Measurements from ENCODE around the gene DAB1.
"Not testable (repeated sequence)": the region's sequence is repeated elsewhere in the genome, so short reads cannot be mapped to it uniquely, and the experiment has no call there.

DAB1 gene

GRCh38 chr1:57360846-57361407 is 62.9 kb downstream of the DAB1 start:
- no peak for DNase-seq (ENCODE audit: low read depth, low spot score)

- DNase-seq (ENCODE audit: low read depth, low spot score) = no peak
These were observed 66.4 kb downstream of the DAB1 start for GRCh38 chr1:57357462-57357861.

GRCh38 chr1:57353654-57354053 is 70.2 kb downstream of the DAB1 start:
- no peak for DNase-seq (ENCODE audit: low read depth, low spot score)

GRCh38 chr1:57350610-57351009 is 73.2 kb downstream of the DAB1 start:
- no peak for DNase-seq (ENCODE audit: low read depth, low spot score)

DNA sequence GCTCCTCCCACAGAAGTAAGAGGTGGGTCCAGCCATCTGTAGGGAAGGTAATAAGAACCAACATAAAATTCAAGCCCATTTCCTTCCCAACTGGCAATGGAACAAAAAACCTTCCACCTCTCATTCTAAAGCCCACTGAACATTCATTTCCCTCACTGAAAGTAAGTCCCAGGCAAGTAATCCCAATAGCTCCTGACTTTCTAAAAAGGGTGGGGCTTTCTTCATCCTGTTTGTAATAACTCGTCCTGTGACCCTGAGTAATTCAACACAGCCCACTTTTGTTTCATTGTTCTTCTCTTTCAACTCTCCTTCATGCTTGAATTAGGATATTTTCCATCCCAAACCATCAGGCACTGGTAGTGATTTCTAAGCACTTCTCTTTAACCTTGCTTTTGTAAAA is 74.9 kb downstream of the DAB1 start:
- no peak for DNase-seq (ENCODE audit: low read depth, low spot score)

DNA sequence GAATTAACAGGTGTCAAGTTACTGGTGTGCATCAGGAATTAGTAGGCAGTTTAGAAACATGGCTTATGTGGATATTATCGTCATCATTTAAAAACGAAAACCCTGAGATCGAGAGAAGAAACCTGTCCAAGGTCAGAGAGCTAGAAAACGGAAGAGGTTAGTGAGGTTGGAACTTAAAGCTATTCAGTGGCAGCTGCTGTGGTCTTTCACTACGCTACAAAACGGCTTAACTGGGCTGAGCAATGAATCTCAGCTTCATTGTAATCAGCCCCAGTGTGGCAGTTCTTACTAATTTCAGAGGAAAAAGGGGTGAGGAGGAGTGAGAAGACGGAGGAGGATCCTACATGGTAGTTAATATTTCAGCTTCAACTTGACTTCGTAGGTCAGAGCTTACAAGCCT is 77.9 kb downstream of the DAB1 start:
- DNase-seq (ENCODE audit: low read depth, low spot score) = no peak

- DNase-seq (ENCODE audit: low read depth, low spot score) = no peak
These were observed 79.6 kb downstream of the DAB1 start for GRCh38 chr1:57344265-57344664.

GRCh38 chr1:57343298-57343915 is 80.5 kb downstream of the DAB1 start:
- not testable (repeated sequence) for DNase-seq (ENCODE audit: low read depth, low spot score)

- DNase-seq (ENCODE audit: low read depth, low spot score) = no peak
These were observed 82.1 kb downstream of the DAB1 start for GRCh38 chr1:57341721-57342120.

DNA sequence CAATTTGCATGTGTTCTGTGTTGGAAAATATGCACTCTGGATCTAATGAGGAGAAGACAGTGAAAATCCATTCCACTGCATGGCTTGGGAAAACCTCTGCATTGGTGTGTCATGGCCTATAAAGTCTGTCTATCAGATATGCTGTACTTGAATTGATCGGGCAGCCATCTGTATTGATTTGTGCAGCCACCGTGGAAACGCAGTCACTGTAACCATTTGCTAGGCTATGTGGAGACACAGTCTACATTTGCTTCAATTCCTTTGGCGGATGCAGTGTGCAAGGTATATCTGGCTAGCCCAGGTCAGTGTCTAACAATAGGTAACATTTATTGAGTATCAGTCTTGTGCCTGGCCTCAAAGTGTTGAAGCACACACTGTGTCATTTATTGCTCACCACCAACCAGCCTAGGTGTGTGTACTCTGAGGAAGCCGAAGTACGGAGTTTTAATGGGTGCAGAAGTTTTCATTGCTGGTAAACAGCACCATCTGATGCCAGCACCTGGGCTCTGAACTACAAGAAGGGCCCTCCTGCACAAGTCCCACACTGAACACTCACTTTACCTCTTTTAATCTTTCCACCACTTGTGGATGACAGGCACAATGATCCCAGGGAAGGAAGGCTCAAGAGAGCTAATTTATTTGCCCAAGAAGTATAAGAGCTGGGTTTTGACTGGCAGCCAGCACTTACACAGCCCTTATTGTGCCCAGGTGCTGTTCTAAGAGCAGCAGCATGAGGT is 83.4 kb downstream of the DAB1 start:
- DNase-seq (ENCODE audit: low read depth, low spot score) = no peak

DNA sequence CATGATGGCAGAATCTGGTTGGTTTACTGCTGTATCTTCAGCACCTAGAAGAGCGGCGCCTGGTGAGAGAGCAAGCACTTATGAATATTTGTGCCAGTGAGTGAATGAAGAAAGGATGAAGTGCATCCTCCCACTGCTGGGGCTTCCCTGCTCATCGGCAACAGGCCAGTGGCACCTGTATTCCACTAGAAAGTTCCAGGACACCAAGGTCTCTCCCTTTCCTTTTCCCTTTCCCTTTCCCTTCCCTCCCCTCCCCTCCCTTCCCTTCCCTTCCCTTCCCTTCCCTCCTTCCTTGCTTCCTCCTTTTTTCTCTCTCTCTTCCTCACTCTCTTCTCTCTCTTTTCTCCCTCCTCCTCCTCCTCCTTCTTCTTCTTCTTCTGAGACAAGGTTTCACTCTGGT is 86.2 kb downstream of the DAB1 start:
- no peak for DNase-seq (ENCODE audit: low read depth, low spot score)

- DNase-seq (ENCODE audit: low read depth, low spot score) = no peak
These were observed 87.1 kb downstream of the DAB1 start for GRCh38 chr1:57336793-57337192.

GRCh38 chr1:57331620-57332019 is 92.2 kb downstream of the DAB1 start:
- DNase-seq (ENCODE audit: low read depth, low spot score) = no peak

DNA sequence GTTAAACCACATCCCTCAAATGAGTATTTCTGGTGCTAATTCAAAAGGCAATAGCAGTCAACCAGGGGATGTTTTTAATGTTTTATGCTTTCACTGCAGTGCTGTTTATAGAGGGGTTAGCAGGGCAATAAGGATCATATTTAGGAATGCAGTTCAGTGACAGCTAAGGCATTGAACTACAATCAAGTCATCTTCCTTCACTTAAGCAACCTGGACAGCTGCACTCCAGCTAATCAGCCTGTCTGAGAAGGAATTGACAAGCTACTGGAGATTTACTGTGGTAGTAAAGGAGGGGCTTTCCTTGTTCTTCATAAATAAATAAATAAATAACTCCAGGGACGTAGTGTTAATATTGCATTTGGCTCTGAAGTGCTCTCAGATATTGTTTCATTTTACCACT is 93.9 kb downstream of the DAB1 start:
- no peak for DNase-seq (ENCODE audit: low read depth, low spot score)

DNA sequence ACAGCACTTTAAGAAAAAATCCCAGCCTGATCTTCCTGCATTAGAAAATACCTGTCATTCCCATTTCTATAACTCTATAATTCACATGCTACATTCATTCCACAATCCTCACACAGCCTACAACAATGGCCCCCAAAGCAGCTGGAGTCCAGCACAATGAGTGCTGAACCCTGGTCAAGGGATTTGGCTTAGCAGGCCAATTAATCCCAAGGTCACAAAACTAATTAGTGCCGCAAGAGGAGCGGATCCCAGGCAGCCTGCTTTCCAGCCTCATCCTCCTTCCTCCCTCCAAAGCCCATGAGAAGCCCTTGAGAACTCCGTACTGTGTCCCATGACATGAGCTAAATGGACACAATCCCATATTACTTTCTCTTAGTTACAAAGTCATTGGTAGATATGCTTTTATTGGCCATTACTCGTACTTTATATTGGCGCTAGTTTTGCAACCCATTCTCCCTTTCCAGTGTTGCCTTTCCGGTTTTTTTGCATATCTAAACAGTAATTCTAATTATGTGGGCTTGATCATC is 94.8 kb downstream of the DAB1 start:
- no peak for DNase-seq (ENCODE audit: low read depth, low spot score)

- no peak for DNase-seq (ENCODE audit: low read depth, low spot score)
These were observed 95.9 kb downstream of the DAB1 start for GRCh38 chr1:57327946-57328345.

DNA sequence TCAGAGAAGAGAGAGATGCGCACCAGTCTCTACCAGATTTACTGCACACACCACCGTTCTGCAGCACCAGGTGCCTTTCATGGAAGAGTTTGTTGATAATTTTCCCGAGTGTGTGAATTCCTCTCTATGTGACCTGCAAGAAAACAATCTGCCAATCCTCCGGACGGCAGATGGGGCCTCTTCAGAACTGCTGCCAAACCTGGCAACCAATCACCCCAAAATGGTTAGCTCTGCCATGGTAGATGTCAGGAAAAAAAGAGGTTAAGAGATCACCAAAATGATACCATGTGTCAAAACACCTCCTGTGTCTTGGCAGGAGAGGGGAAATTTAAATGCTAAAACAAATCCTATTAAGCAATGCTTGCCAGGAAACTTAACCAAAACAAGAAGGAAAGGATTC is 96.5 kb downstream of the DAB1 start:
- no peak for DNase-seq (ENCODE audit: low read depth, low spot score)

DNA sequence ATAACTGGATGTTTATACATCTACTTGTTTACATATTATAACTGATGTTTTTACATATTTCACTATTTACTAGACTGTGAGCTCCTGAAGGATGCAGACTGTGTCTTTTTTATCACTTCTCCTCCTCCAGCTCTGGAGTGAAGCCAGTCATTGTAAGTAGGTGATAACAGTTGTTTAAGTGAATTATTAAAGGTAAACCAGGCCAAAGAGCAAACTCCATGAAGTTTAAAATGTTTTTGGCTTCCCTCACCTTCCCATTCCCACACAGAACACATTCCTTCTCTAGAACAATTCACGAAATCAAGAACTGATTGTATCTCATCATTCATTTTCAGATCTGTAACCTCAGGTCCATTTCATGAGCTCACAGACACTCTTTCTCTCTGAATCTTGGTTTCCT is 98.3 kb downstream of the DAB1 start:
- DNase-seq (ENCODE audit: low read depth, low spot score) = no peak

- no peak for DNase-seq (ENCODE audit: low read depth, low spot score)
These were observed 98.7 kb downstream of the DAB1 start for GRCh38 chr1:57325117-57325516.

DNA sequence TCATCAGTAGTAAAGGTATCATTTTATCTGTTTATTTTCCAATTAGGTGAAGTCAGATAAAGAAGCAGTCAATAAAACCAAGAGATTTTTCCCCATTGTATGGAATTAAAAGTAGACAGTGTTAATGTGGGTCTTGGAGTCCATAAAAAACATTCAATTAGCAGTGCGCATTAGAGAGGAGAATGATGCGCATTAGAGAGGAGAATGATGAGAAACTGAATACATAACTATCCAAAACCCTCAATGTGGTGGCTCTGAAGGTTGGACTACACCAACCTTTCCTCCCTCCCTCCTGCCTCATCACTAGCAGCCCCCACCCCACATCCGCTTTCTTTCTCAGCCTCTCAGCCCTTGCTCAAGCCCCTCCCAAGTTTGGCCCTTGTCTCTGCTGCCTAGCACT is 99.5 kb downstream of the DAB1 start:
- DNase-seq (ENCODE audit: low read depth, low spot score) = no peak

DNA sequence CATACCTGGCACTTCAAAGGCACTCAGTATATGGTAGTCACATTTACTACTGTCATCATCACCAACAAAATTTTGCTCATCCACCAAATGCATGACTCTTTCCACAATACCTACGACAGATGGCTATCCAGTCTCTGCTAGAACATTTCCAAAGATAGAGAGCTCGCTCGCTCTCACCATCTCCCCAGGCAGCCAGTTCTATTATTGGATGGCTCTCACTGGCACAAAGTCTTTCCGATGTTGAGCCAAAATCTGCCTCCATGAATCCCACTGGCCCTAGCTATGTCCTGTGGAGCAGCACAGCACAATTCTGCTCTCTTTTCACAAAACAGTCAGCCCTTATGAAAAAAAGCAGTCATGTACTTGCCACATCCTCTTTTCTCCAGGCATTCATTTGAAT is 102.1 kb downstream of the DAB1 start:
- no peak for DNase-seq (ENCODE audit: low read depth, low spot score)

- DNase-seq (ENCODE audit: low read depth, low spot score) = no peak
These were observed 104.1 kb downstream of the DAB1 start for GRCh38 chr1:57319791-57320190.

GRCh38 chr1:57319165-57319564 is 104.7 kb downstream of the DAB1 start:
- no peak for DNase-seq (ENCODE audit: low read depth, low spot score)
